Activated T-cell treated with anti-CD3 and anti-CD28 coated beads for 1 hour (primary cell): ENCODE measurements around the gene SRRM2.
A peak's percentile ranks its signal among the peaks of the same experiment; 100 is the strongest.
"Not testable (repeated sequence)": the region's sequence is repeated elsewhere in the genome, so short reads cannot be mapped to it uniquely, and the experiment has no call there.

Experiments
- DNase-seq: peaks from one replicate; pipeline ENCODE4 v3.0.0-alpha.2; 2020; ENCODE audit warnings: low read depth

The SRRM2 gene

GRCh38 chr16:2715064-2715463, 37.4 kb upstream of the SRRM2 start:
- no peak for DNase-seq

GRCh38 chr16:2715519-2715918, 36.9 kb upstream of the SRRM2 start:
- peak; percentile 79 for DNase-seq

GRCh38 chr16:2715966-2716885, 36.2 kb upstream of the SRRM2 start:
- DNase-seq, result no peak

- DNase-seq, result no peak
Observed at GRCh38 chr16:2716948-2717347, 35.5 kb upstream of the SRRM2 start.

GRCh38 chr16:2717383-2718263, 34.8 kb upstream of the SRRM2 start:
- no peak for DNase-seq

GRCh38 chr16:2719328-2720063, 32.9 kb upstream of the SRRM2 start:
- no peak for DNase-seq

- no peak for DNase-seq
Observed at GRCh38 chr16:2720064-2720457, 32.4 kb upstream of the SRRM2 start, which contains the start of gene PRSS27. PRSS27 (minus strand) TSS chr16:2720224; CDS start chr16:2720160, 64 bp downstream.

- peak; percentile 71 for DNase-seq
Observed at GRCh38 chr16:2720719-2721633, 31.5 kb upstream of the SRRM2 start.

- DNase-seq, result not testable (repeated sequence)
Observed at GRCh38 chr16:2721634-2722173, 30.7 kb upstream of the SRRM2 start.

- DNase-seq, result no peak
Observed at GRCh38 chr16:2724088-2724676, 28.3 kb upstream of the SRRM2 start.

- no peak for DNase-seq
Observed at GRCh38 chr16:2724816-2725348, 27.6 kb upstream of the SRRM2 start.

- DNase-seq, result no peak
Observed at GRCh38 chr16:2726923-2727322, 25.5 kb upstream of the SRRM2 start.

- DNase-seq, result no peak
Observed at GRCh38 chr16:2728034-2728433, 24.4 kb upstream of the SRRM2 start.

GRCh38 chr16:2734844-2735515, 17.5 kb upstream of the SRRM2 start:
- DNase-seq, result no peak

GRCh38 chr16:2736476-2737237, 15.8 kb upstream of the SRRM2 start:
- DNase-seq, result no peak

- DNase-seq, result no peak
Observed at GRCh38 chr16:2737238-2737605, 15.2 kb upstream of the SRRM2 start.

GRCh38 chr16:2737895-2738418, 14.5 kb upstream of the SRRM2 start:
- DNase-seq, result no peak

- DNase-seq, result no peak
Observed at GRCh38 chr16:2738615-2739014, 13.8 kb upstream of the SRRM2 start.
